PC-3 (cell line): Measurements from ENCODE around the gene THBS3. TPM values are rescaled to one million over a fixed set of nuclear protein-coding genes. Genes with fewer than 3 reads are reported as not detected.

Experiments
- ATAC-seq: fragments of 200-7000 bp; cut with Tn5 transposase; 2 replicates; pipeline ENCODE4 v1.9.1; 2020; ENCODE audit warnings: mild to moderate bottlenecking, moderate library complexity
- BruUV-seq: library from RNA; stranded (reverse); fragments of 400-500 nt; replicated peaks from 2 replicates; lab custom pipeline; 2021; lab: Mats Ljungman, UMichigan
- CTCF ChIA-PET: fragments of 300-600 bp; sonication (Branson Sonifier 250); formaldehyde crosslinking; loops from one replicate; lab custom pipeline; 2022; ENCODE audit warnings: antibody characterized with exemption; lab: Charles Lee
- POLR2A ChIA-PET: fragments of 300-600 bp; sonication (Branson Sonifier 250); formaldehyde crosslinking; loops from one replicate; lab custom pipeline; 2022; ENCODE audit warnings: antibody characterized with exemption; ENCODE audit not compliant: unreplicated experiment; lab: Charles Lee
- DNase-seq: peaks from one replicate; pipeline ENCODE4 v3.0.0-alpha.2; 2015
- H2AFZ ChIP-seq: fragments of 300-600 bp; sonication (generic); 2 replicates; pipeline ENCODE4 v1.6.0; 2016; ENCODE audit warnings: antibody characterized with exemption, low read length
- H3F3A ChIP-seq: fragments of 300-600 bp; sonication (generic); one replicate; pipeline ENCODE4 v1.6.0; 2017; ENCODE audit warnings: antibody characterized with exemption, low read length, control low read depth, mild to moderate bottlenecking; ENCODE audit not compliant: unreplicated experiment
- H3K27ac ChIP-seq: fragments of 300-600 bp; sonication (generic); 2 replicates; pipeline ENCODE4 v1.5.1; 2016; ENCODE audit warnings: mild to moderate bottlenecking, low read length
- H3K27me3 ChIP-seq: fragments of 300-600 bp; sonication (generic); 2 replicates; pipeline ENCODE4 v1.6.1; 2016; ENCODE audit warnings: low read length, mixed read lengths
- H3K36me3 ChIP-seq: fragments of 300-600 bp; sonication (generic); 2 replicates; pipeline ENCODE4 v1.6.1; 2016; ENCODE audit warnings: low read depth, mixed run types, low read length, mixed read lengths
- H3K4me1 ChIP-seq: fragments of 300-600 bp; sonication (generic); 2 replicates; pipeline ENCODE4 v1.5.1; 2016; ENCODE audit warnings: low read length; ENCODE audit not compliant: insufficient read depth
- H3K4me2 ChIP-seq: fragments of 300-600 bp; sonication (generic); 2 replicates; pipeline ENCODE4 v1.6.0; 2016; ENCODE audit warnings: low read length
- H3K4me3 ChIP-seq: fragments of 300-600 bp; sonication (generic); 2 replicates; pipeline ENCODE4 v1.5.1; 2016; ENCODE audit warnings: mild to moderate bottlenecking, low read length, mixed read lengths
- H3K79me2 ChIP-seq: fragments of 300-600 bp; sonication (generic); 2 replicates; pipeline ENCODE4 v1.6.1; 2017; ENCODE audit warnings: low read length, mixed read lengths
- H3K9ac ChIP-seq: fragments of 300-600 bp; sonication (generic); 2 replicates; pipeline ENCODE4 v1.6.0; 2016; ENCODE audit warnings: mild to moderate bottlenecking, low read length
- H3K9me2 ChIP-seq: fragments of 300-600 bp; sonication (generic); replicated peaks from 2 replicates; pipeline ENCODE4 v1.6.1; 2016; ENCODE audit warnings: mixed run types, low read length, mixed read lengths
- H3K9me3 ChIP-seq: fragments of 300-600 bp; sonication (generic); 2 replicates; pipeline ENCODE4 v1.6.1; 2016; ENCODE audit warnings: low read length, mixed read lengths
- H4K20me1 ChIP-seq: fragments of 300-600 bp; sonication (generic); 2 replicates; pipeline ENCODE4 v1.6.1; 2016; ENCODE audit warnings: low read length, mixed read lengths
- CTCF ChIP-seq: fragments of 300-600 bp; sonication (generic); conservative IDR thresholded peaks from 2 replicates; pipeline ENCODE4 v1.5.1; 2017; ENCODE audit warnings: antibody characterized with exemption, low read depth, mild to moderate bottlenecking, low read length
- EZH2 ChIP-seq: fragments of 300-600 bp; sonication (generic); IDR thresholded peaks from one replicate; pipeline ENCODE4 v1.6.1; 2017; ENCODE audit warnings: antibody characterized with exemption, mild to moderate bottlenecking, low read length; ENCODE audit not compliant: unreplicated experiment
- EZH2phosphoT487 ChIP-seq: fragments of 300-600 bp; sonication (generic); IDR thresholded peaks from 2 replicates; pipeline ENCODE4 v1.6.1; 2018; ENCODE audit warnings: mild to moderate bottlenecking, antibody characterized with exemption, low read length, borderline replicate concordance
- intact Hi-C: fragments of 100-400 bp; cut with micrococcal nuclease; formaldehyde crosslinking; loops from 2 replicates; pipeline ENCODE4 v1.9.0; 2023
- total RNA-seq: library from RNA; depleted of rRNA; stranded (reverse); fragments of >200 nt; gene quantifications from 2 replicates; pipeline ENCODE4 v1.2.3, GENCODE V29; 2014

The THBS3 gene
- total RNA-seq, 1 experiment from 2014 or later, result 13.0 TPM

- CTCF ChIA-PET, result no interaction called here
- POLR2A ChIA-PET, result interaction anchor here (0.5 to 0.9 kb wide), 2 partner anchors 12 to 33 kb away, joined by 4 to 5 read pairs; partner anchors contain the start of gene KRTCAP2
- Histone ChIP-seq H3K4me1 (peaks cover 26% of the 10 kb centered on the region), H3K4me2 (no peak overlapping the region), H3K9me3 (no peaks in the 10 kb centered on the region), H3K79me2 (peaks cover 12% of the 10 kb centered on the region), H3F3A (no peaks in the 10 kb centered on the region), H3K27me3 (no peaks in the 10 kb centered on the region), H3K9me2 (no peaks in the 10 kb centered on the region), H3K27ac (no peak overlapping the region), H4K20me1 (no peaks in the 10 kb centered on the region), H3K36me3 (no peaks in the 10 kb centered on the region), H3K9ac (no peak overlapping the region), H3K4me3 (no peak overlapping the region), H2AFZ (no peak overlapping the region)
- intact Hi-C loops, result loop anchor here (1.0 to 5.0 kb wide), 3 partner anchors 36 to 119 kb away; a partner anchor contains a TSS
- TF ChIP-seq CTCF (no peak), EZH2phosphoT487 (no peak), EZH2 (no peak)
- no peak for ATAC-seq
- no TSS peak for BruUV-seq
- DNase-seq, result no peak
Measured at GRCh38 chr1:155205969-155206593, 1.6 kb downstream of the THBS3 start.

- ChIA-PET POLR2A (no interaction called here), CTCF (no interaction called here)
- ATAC-seq (no peak), DNase-seq (no peak)
- no peaks in the 10 kb centered on the region for H3F3A ChIP-seq
- no peak overlapping the region for H3K9ac ChIP-seq
- no peak overlapping the region for H3K4me3 ChIP-seq
- H3K4me2 ChIP-seq, result no peak overlapping the region
- H3K9me2 ChIP-seq, result no peaks in the 10 kb centered on the region
- no peak overlapping the region for H2AFZ ChIP-seq
- peaks cover 24% of the 10 kb centered on the region for H3K4me1 ChIP-seq
- no peaks in the 10 kb centered on the region for H3K27me3 ChIP-seq
- intact Hi-C loops, result loop anchor here (5.0 kb wide), 1 partner anchor 37 kb away; a partner anchor contains a TSS
- no peak for TF ChIP-seq EZH2phosphoT487
- TF ChIP-seq CTCF, result no peak
- TF ChIP-seq EZH2, result no peak
- no peaks in the 10 kb centered on the region for H3K9me3 ChIP-seq
- H3K79me2 ChIP-seq, result peaks cover 10% of the 10 kb centered on the region
- no TSS peak for BruUV-seq
- H3K27ac ChIP-seq, result no peak overlapping the region
- H3K36me3 ChIP-seq, result no peaks in the 10 kb centered on the region
- H4K20me1 ChIP-seq, result no peaks in the 10 kb centered on the region
Measured at GRCh38 chr1:155205035-155205434, 2.7 kb downstream of the THBS3 start.

GRCh38 chr1:155202731-155203515, 4.8 kb downstream of the THBS3 start:
- DNase-seq (no peak), ATAC-seq (no peak)
- Histone ChIP-seq H3K9me2 (no peaks in the 10 kb centered on the region), H3K4me1 (peaks cover 11% of the 10 kb centered on the region), H2AFZ (no peak overlapping the region), H3K4me2 (no peak overlapping the region), H3K4me3 (no peak overlapping the region), H3K27ac (no peak overlapping the region), H3K9ac (no peak overlapping the region), H3F3A (no peaks in the 10 kb centered on the region), H3K9me3 (no peaks in the 10 kb centered on the region), H3K27me3 (no peaks in the 10 kb centered on the region), H4K20me1 (no peaks in the 10 kb centered on the region), H3K79me2 (no peaks in the 10 kb centered on the region), H3K36me3 (no peaks in the 10 kb centered on the region)
- TF ChIP-seq EZH2phosphoT487 (no peak), CTCF (no peak), EZH2 (no peak)
- intact Hi-C loops, result no loop called here
- POLR2A ChIA-PET, result no interaction called here
- CTCF ChIA-PET, result no interaction called here
- BruUV-seq, result no TSS peak
